ENCODE results near the gene ZNF439.
"Not testable (repeated sequence)": the region's sequence is repeated elsewhere in the genome, so short reads cannot be mapped to it uniquely, and the experiment has no call there.

Gene ZNF439

GRCh38 chr19:11848594-11849469 is at the start of gene ZNF439:
ZNF439 (plus strand) TSS chr19:11848726; CDS start chr19:11848868, 142 bp downstream.
- DNase-seq: peak; percentile 77

GRCh38 chr19:11806354-11807098 is 42.0 kb upstream of the ZNF439 start:
- DNase-seq: no peak

GRCh38 chr19:11807099-11807380 is 41.5 kb upstream of the ZNF439 start:
- no peak for DNase-seq

GRCh38 chr19:11813703-11814028 is 34.9 kb upstream of the ZNF439 start:
- no peak for DNase-seq

DNA sequence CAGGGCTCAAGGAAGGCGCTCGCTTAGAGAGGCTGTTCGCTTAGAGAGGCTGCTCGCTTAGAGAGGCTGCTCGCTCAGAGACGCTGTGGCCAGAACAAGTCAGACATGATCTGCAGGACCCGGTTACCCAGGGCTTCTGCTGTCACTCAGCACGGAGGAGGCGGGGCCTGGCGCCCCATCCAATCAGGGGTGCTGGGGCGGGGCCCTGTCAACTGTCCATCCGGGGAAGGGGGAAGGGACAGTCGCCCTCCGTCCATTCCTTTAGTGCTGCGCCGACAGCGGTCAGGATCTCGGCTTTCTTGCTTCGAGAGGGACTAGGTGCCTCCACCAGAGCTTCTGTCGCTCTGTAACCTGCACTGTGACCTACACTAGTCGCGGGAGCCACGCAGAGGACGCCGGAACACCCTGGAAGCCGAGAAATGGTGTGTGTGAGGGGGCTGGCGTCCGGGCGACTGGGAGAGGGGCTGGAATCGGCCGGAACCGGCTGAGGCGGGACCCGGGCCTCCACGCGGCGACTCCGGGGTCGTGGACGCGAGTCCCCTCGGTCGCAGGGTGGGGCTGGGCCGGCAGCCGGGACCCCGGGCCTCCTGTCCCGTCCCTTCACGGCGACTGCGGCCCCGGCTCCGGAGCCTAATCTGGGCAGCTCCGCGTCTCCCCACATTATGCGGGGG is 34.4 kb upstream of the ZNF439 start, which contains the start of gene ZNF440:
Gene ZNF440, plus strand, starts transcription at position 245 of the 671 bp plus-strand sequence. Its CDS starts 175 bp downstream, at position 420.
- DNase-seq: peak; percentile 87

GRCh38 chr19:11814700-11815035 is 33.9 kb upstream of the ZNF439 start:
- no peak for DNase-seq

- no peak for DNase-seq
Measured at GRCh38 chr19:11821474-11822109, 26.9 kb upstream of the ZNF439 start.

DNA sequence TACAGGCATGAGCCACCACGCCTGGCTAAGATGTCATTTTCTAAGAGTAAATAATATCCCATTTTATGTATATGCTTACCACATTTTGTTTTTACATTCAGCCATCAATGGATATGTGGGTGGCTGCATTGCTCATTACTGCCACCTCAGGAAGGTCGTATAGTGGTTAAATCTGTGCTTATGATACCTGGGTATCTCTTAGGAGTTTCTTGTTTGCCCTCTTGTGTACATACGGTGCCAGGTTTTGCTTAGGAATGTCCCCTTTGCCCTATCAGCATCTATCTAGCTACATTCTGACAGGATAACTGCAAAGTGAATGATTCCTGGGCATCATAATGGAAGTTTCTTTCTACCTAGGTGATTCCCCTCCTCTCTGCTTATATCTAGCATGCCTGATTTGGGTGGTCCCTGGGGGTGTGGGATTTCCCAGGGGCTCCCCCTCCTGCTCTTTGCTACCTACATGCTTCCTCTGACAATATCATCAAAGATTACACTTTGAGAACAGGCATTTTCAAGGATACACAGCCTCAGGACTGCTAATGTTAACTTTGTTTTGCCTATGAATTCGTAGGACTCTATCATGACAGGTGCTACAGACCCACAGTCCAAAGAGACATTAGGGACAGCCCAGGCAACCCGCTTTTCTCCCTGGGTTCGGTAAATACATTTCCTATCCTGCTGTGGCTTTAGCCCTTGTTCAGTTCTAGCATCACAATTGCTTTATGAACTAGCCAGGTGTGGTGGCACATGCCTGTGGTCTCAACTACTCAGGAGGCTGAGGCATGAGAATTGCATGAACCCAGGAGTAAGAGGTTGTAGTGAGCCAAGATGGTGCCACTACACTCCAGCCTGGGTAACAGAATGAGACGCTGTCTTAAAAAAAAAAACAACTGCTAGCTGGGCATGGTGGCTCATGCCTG is 19.3 kb upstream of the ZNF439 start:
- DNase-seq: not testable (repeated sequence)

DNA sequence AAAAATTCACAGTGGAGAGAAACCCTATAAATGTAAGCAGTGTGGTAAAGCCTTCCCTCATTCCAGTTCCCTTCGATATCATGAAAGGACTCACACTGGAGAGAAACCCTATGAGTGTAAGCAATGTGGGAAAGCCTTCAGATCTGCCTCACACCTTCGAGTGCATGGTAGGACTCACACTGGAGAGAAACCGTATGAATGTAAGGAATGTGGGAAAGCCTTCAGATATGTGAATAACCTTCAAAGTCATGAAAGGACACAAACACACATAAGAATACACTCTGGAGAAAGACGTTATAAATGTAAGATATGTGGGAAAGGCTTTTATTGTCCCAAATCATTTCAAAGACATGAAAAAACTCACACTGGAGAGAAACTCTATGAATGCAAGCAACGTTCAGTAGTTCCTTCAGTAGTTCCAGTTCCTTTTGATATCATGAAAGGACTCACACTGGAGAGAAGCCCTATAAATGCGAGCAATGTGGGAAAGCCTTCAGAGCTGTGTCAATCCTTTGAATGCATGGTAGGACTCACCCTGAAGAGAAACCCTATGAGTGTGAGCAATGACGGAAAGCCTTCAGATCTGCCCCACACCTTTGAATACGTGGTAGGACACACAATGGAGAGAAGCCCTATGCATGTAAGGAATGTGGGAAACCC is 16.1 kb upstream of the ZNF439 start:
- no peak for DNase-seq

DNA sequence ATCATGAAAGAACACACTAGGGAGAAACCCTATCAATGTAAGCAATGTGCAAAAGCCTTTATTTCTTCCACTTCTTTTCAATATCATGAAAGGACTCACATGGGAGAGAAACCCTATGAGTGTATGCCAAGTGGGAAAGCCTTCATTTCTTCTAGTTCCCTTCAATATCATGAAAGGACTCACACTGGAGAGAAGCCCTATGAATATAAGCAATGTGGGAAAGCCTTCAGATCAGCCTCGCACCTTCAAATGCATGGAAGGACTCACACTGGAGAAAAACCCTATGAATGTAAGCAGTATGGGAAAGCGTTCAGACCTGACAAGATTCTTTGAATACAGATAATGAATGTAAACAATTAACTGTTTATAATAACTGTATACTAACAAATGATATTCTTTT is 15.0 kb upstream of the ZNF439 start:
- no peak for DNase-seq

- DNase-seq: not testable (repeated sequence)
Measured at GRCh38 chr19:11835626-11836066, 12.9 kb upstream of the ZNF439 start.

- no peak for DNase-seq
Measured at GRCh38 chr19:11843722-11844121, 4.8 kb upstream of the ZNF439 start.

GRCh38 chr19:11847615-11848014 is 911 bp upstream of the ZNF439 start:
- not testable (repeated sequence) for DNase-seq

DNA sequence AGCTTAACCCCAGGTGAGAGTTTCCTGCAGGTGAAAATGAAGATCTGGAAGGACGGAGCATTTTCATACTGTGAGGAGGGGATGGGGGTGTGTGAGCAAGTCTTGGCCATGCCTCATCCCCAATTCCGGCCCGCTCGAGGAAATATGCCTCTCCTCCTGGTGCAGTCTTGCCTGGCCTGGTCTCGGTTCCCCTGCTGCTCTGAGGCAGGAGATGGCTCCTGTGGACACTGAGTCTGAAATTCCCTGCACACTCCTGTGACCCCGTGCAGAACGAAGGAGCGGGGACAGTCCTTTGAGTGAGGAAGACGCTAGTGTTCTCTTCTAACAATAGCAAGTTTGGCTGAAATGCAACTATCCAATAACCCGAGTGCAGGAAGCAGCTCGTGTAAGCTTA is 329 bp upstream of the ZNF439 start:
- no peak for DNase-seq

DNA sequence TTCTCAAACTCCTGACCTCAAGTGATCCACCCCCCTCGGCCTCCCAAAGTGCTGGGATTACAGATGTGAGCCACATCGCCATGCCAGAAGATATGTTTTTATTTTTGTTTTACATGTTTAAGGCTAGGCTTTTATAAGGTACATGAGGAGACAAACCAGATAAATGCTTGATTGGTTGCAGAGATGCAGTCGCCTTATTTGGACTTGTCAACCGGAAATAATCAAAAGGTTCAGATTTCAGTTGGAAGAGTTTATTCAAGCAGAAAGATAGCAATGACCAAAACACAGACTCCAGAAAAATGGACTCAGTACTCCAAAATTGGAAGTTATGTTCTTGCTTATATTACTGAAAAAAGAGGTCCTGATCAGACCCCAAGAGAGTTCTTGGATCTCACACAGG is 1.8 kb downstream of the ZNF439 start:
- DNase-seq: not testable (repeated sequence)

GRCh38 chr19:11853358-11853757 is 4.8 kb downstream of the ZNF439 start:
- no peak for DNase-seq

- no peak for DNase-seq
Measured at GRCh38 chr19:11856596-11857250, 8.2 kb downstream of the ZNF439 start.

- no peak for DNase-seq
Measured at GRCh38 chr19:11860721-11861120, 12.2 kb downstream of the ZNF439 start.

- no peak for DNase-seq
Measured at GRCh38 chr19:11861301-11861700, 12.8 kb downstream of the ZNF439 start.

GRCh38 chr19:11867766-11868165 is 19.2 kb downstream of the ZNF439 start:
- DNase-seq: not testable (repeated sequence)

DNA sequence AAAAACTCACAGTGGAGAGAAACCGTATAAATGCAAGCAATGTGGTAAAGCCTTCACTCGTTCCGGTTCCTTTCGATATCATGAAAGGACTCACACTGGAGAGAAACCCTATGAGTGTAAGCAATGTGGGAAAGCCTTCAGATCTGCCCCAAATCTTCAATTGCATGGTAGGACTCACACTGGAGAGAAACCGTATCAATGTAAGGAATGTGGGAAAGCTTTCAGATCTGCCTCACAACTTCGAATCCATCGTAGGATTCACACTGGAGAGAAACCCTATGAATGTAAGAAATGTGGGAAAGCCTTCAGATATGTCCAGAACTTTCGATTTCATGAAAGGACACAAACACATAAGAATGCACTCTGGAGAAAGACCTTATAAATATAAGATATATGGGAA is 19.7 kb downstream of the ZNF439 start:
- no peak for DNase-seq

All from NCI-H510A (cell line).